Esophagus squamous epithelium (tissue), 4 donors: ENCODE results near the gene CLCN7.

Experiments
- CTCF ChIP-seq, 6 experiments: fragments of 450-650 bp in 4 of 6; fragments of 200-600 bp in 2 of 6; sonication (generic) in 2 of 6; IDR thresholded peaks; one replicate each; pipeline ENCODE4 v1.5.1; 2016 to 2019; ENCODE audit warnings: antibody characterized with exemption in 6 of 6, mild to moderate bottlenecking in 4 of 6, moderate library complexity in 4 of 6
- POLR2A ChIP-seq, 4 donors: fragments of 450-650 bp; IDR thresholded peaks; one replicate each; pipeline ENCODE4 v1.6.1; 2017; ENCODE audit warnings: antibody characterized with exemption in 4 of 4, mild to moderate bottlenecking in 4 of 4, moderate library complexity in 3 of 4

- TF ChIP-seq CTCF (IDR thresholded peaks at IDR 0.05) (no peak), POLR2A (IDR thresholded peaks at IDR 0.05) (no peak)
Measured at GRCh38 chr16:1498899-1499676, 24.3 kb upstream of the CLCN7 start.
